GM12878 (cell line): ENCODE measurements around the gene CIPC. TPM values are rescaled to one million over a fixed set of nuclear protein-coding genes. Genes with fewer than 3 reads are reported as not detected.

Source experiments
- ATAC-seq: fragments of 200-7000 bp; cut with Tn5 transposase; 3 replicates; pipeline ENCODE4 v1.9.1; 2020; ENCODE audit warnings: mild to moderate bottlenecking, moderate library complexity
- BruUV-seq: library from RNA; stranded (reverse); fragments of 400-500 nt; replicated peaks from 2 replicates; lab custom pipeline; 2021; lab: Mats Ljungman, UMichigan
- CTCF ChIA-PET: fragments of 300-600 bp; sonication (Branson Sonifier 250); formaldehyde crosslinking; extraction: SDS; loops from one replicate; lab custom pipeline; 2021; ENCODE audit warnings: inconsistent platforms; lab: Yijun Ruan, JAX
- POLR2A ChIA-PET: fragments of 350-600 bp; formaldehyde crosslinking; extraction: SDS; loops from one replicate; lab custom pipeline; 2021; ENCODE audit warnings: inconsistent platforms; lab: Charles Lee
- RAD21 ChIA-PET: fragments of 300-600 bp; sonication (Branson Sonifier 250); formaldehyde crosslinking; loops from one replicate; lab custom pipeline; 2023; ENCODE audit warnings: antibody characterized with exemption; ENCODE audit not compliant: unreplicated experiment; lab: Charles Lee
- SMC1A ChIA-PET: fragments of 300-600 bp; sonication (Branson Sonifier 250); formaldehyde crosslinking; loops from one replicate; lab custom pipeline; 2023; ENCODE audit not compliant: unreplicated experiment, uncharacterized antibody; lab: Charles Lee
- DNase-seq: peaks from one replicate; pipeline ENCODE4 v3.0.0-alpha.2; 2011; ENCODE audit warnings: low read depth, low spot score
- FAIRE-seq: peaks from 3 replicates; lab custom pipeline; 2011; peaks lifted over from hg19 to GRCh38; lab: Jason Lieb, UNC
- H2AFZ ChIP-seq: 2 replicates; pipeline ENCODE4 v1.6.0; 2011; ENCODE audit warnings: low read depth, low read length, control low read depth; ENCODE audit not compliant: control insufficient read depth
- H3K27ac ChIP-seq: 2 replicates; pipeline ENCODE4 v1.5.1; 2011; ENCODE audit warnings: control low read depth; ENCODE audit not compliant: control insufficient read depth, insufficient read depth
- H3K27me3 ChIP-seq, 2 experiments: replicated peaks in 1 of 2; 2 replicates each; pipeline versions ENCODE4 v1.6.0 to v1.6.1; 2011; ENCODE audit warnings: low read length in 1 of 2; ENCODE audit not compliant: control insufficient read depth in 2 of 2, insufficient read depth in 2 of 2
- H3K36me3 ChIP-seq, 2 experiments: 2 replicates each; pipeline ENCODE4 v1.5.1; 2011; ENCODE audit warnings: low read length in 1 of 2; ENCODE audit not compliant: control insufficient read depth in 2 of 2, insufficient read depth in 2 of 2
- H3K4me1 ChIP-seq: 2 replicates; pipeline ENCODE4 v1.6.1; 2011; ENCODE audit warnings: mild to moderate bottlenecking, low read length, moderate library complexity, mixed read lengths; ENCODE audit not compliant: control insufficient read depth, insufficient read depth
- H3K4me2 ChIP-seq: 2 replicates; pipeline ENCODE4 v1.6.0; 2011; ENCODE audit warnings: control low read depth; ENCODE audit not compliant: control insufficient read depth, insufficient read depth
- H3K4me3 ChIP-seq: fragments of 200-600 bp; sonication (generic); 2 replicates; pipeline ENCODE4 v1.5.1; 2016
- H3K79me2 ChIP-seq: 2 replicates; pipeline ENCODE4 v1.6.0; 2011; ENCODE audit warnings: low read length; ENCODE audit not compliant: control insufficient read depth, insufficient read depth
- H3K9ac ChIP-seq: 2 replicates; pipeline ENCODE4 v1.8.0; 2011; ENCODE audit warnings: low read length, control low read depth, mixed read lengths; ENCODE audit not compliant: control insufficient read depth, insufficient read depth
- H3K9me3 ChIP-seq: replicated peaks from 3 replicates; pipeline ENCODE4 v1.5.1; 2011; ENCODE audit warnings: mild to moderate bottlenecking, low read length; ENCODE audit not compliant: control insufficient read depth, insufficient read depth
- H4K20me1 ChIP-seq: 2 replicates; pipeline ENCODE4 v1.6.0; 2011; ENCODE audit not compliant: control insufficient read depth, insufficient read depth
- BACH1 ChIP-seq: fragments of 450-650 bp; IDR thresholded peaks from 2 replicates; pipeline ENCODE4 v1.6.1; 2017; ENCODE audit warnings: mild to moderate bottlenecking, borderline replicate concordance
- CBX5 ChIP-seq: sonication (generic); IDR thresholded peaks from 2 replicates; pipeline ENCODE4 v1.6.1; 2016; ENCODE audit warnings: low read depth, moderate library complexity, mild to moderate bottlenecking, inconsistent platforms
- HCFC1 ChIP-seq: fragments of 150-350 bp; IDR thresholded peaks from 2 replicates; pipeline ENCODE4 v1.6.1; 2014; ENCODE audit warnings: low read length
- IRF4 ChIP-seq: IDR thresholded peaks from 2 replicates; pipeline ENCODE4 v1.6.1; 2011; ENCODE audit warnings: low read depth, low read length
- JUNB ChIP-seq: IDR thresholded peaks from 2 replicates; pipeline ENCODE4 v1.6.1; 2016; ENCODE audit warnings: antibody characterized with exemption, mild to moderate bottlenecking
- JUND ChIP-seq: IDR thresholded peaks from 2 replicates; pipeline ENCODE4 v1.6.1; 2012; ENCODE audit warnings: low read depth, mild to moderate bottlenecking, low read length, improper control_type of control experiment, moderate library complexity
- KAT2A ChIP-seq: conservative IDR thresholded peaks from 2 replicates; pipeline ENCODE4 v1.6.1; 2011; ENCODE audit warnings: low read depth, low read length; ENCODE audit not compliant: control insufficient read depth
- MYC ChIP-seq: IDR thresholded peaks from 2 replicates; pipeline ENCODE4 v1.6.1; 2011; ENCODE audit warnings: mild to moderate bottlenecking, low read length, moderate library complexity, inconsistent platforms; ENCODE audit not compliant: insufficient read depth, insufficient replicate concordance, insufficient read length, severe bottlenecking
- POU2F2 ChIP-seq: IDR thresholded peaks from 3 replicates; pipeline ENCODE4 v1.6.1; 2011; ENCODE audit warnings: low read depth, mild to moderate bottlenecking, low read length, borderline replicate concordance
- RAD51 ChIP-seq: fragments of 450-650 bp; IDR thresholded peaks from 2 replicates; pipeline ENCODE4 v1.6.1; 2016; ENCODE audit warnings: moderate library complexity, mild to moderate bottlenecking, inconsistent platforms
- SP1 ChIP-seq: IDR thresholded peaks from one replicate; pipeline ENCODE4 v1.6.1; 2011; ENCODE audit warnings: low read depth, low read length
- SRF ChIP-seq, 2 experiments: IDR thresholded peaks; 2 replicates each; pipeline ENCODE4 v1.6.1; 2011; ENCODE audit warnings: low read depth in 2 of 2, low read length in 2 of 2, mild to moderate bottlenecking in 1 of 2, moderate library complexity in 1 of 2
- SUZ12 ChIP-seq: fragments of 200-600 bp; sonication (generic); IDR thresholded peaks from one replicate; pipeline ENCODE4 v1.6.1; 2018; ENCODE audit warnings: antibody characterized with exemption, mild to moderate bottlenecking; ENCODE audit not compliant: unreplicated experiment
- TBL1XR1 ChIP-seq: IDR thresholded peaks from 2 replicates; pipeline ENCODE4 v1.6.1; 2012; ENCODE audit warnings: low read depth, low read length, improper control_type of control experiment
- ZBTB4 ChIP-seq: fragments of 450-650 bp; formaldehyde crosslinking; IDR thresholded peaks from 2 replicates; pipeline ENCODE4 v1.4.0; 2022; ENCODE audit warnings: mild to moderate bottlenecking, moderate library complexity
- ZNF207 ChIP-seq: fragments of 450-650 bp; IDR thresholded peaks from 2 replicates; pipeline ENCODE4 v1.6.1; 2014; ENCODE audit warnings: antibody characterized with exemption, mild to moderate bottlenecking, borderline replicate concordance
- WGBS: methylation state at CpG from one replicate; pipeline ENCODE4 v1.1.6; 2016; ENCODE audit warnings: low lambda C conversion rate; ENCODE audit not compliant: insufficient replicate concordance, insufficient coverage; ENCODE audit errors: missing lambda C conversion rate; 5-methylcytosine and 5-hydroxymethylcytosine counted together
- in situ Hi-C: fragments of 300-500 bp; cut with MboI; formaldehyde crosslinking; loops from 9 replicates; pipeline ENCODE4 v1.14.3; 2018; ENCODE audit warnings: mixed read lengths
- intact Hi-C: fragments of 100-400 bp; cut with micrococcal nuclease; formaldehyde crosslinking; loops from one replicate; pipeline ENCODE4 v1.14.2; 2022; ENCODE audit not compliant: unreplicated experiment
- polyA plus RNA-seq, 11 experiments: library from polyadenylated mRNA; depleted of rRNA in 4 of 11; unstranded in 6 of 11; stranded (reverse) in 5 of 11; fragments of >200 nt; fragmentation: Nextera tagmentation in 4 of 11; fragmentation: Illumina TruSeq in 1 of 11; extraction: Ambion mirVana in 4 of 11; extraction: Trizol in 1 of 11; gene quantifications; 1 replicate in 1 of 11; 2 replicates in 10 of 11; pipeline versions ENCODE4 v1.2.1 to v1.2.3, GENCODE V29; 2011 to 2016; ENCODE audit warnings: inconsistent platforms in 2 of 11, missing spikeins in 2 of 11, low read depth in 1 of 11
- total RNA-seq, 4 experiments: library from RNA; depleted of rRNA in 3 of 4; stranded (reverse); fragments of >200 nt in 3 of 4; fragmentation: Illumina TruSeq in 1 of 4; extraction: Trizol in 1 of 4; gene quantifications; 2 replicates each; pipeline versions ENCODE4 v1.2.1 to v1.2.3, GENCODE V29; 2013 to 2021

Gene CIPC
- total and polyA plus RNA-seq, 10 of the 15 experiments (the other 5 are each of a cell fraction or from before 2014, with no cell fraction given): 5.6 to 29.5 (median 16.5) TPM

- TF ChIP-seq ZBTB4 (CRISPR knock-in tag): no peak
Observed at GRCh38 chr14:77062261-77062660, 35.8 kb upstream of the CIPC start (continued).

GRCh38 chr14:77063571-77064171, 34.4 kb upstream of the CIPC start:
- in situ Hi-C loops (loop anchor here (10.0 kb wide), 3 partner anchors 149 to 349 kb away; no protein-coding TSS in a partner anchor), intact Hi-C loops (no loop called here)
- ChIA-PET SMC1A (interaction anchor here (0.6 to 5.1 kb wide), 12 partner anchors 11 to 1618 kb away, joined by 3 to 68 read pairs (median 4); no protein-coding TSS in a partner anchor), POLR2A (interaction anchor here (0.8 to 1.5 kb wide), 5 partner anchors 12 to 150 kb away, joined by 3 to 5 read pairs (median 4); no protein-coding TSS in a partner anchor), CTCF (interaction anchor here (0.8 to 16.1 kb wide), 11 partner anchors 9 to 253 kb away, joined by 3 to 848 read pairs (median 4); no protein-coding TSS in a partner anchor), RAD21 (interaction anchor here (0.8 to 15.5 kb wide), 9 partner anchors 9 to 188 kb away, joined by 3 to 498 read pairs (median 3); partner anchors contain the start of gene CIPC)
- no peak for TF ChIP-seq JUND
- no peak for TF ChIP-seq CBX5
- no peak for TF ChIP-seq SP1
- no peak for TF ChIP-seq IRF4
- TF ChIP-seq SRF (IDR thresholded peaks at IDR 0.05; ENCODE audit: low read depth in 2 of 2, low read length in 2 of 2): no peak
- TF ChIP-seq POU2F2: no peak
- no peak for TF ChIP-seq MYC
- no peak for TF ChIP-seq SUZ12
- no peak for TF ChIP-seq ZNF207
- TF ChIP-seq HCFC1: no peak
- TF ChIP-seq KAT2A: no peak
- no peak for TF ChIP-seq TBL1XR1
- no peak for TF ChIP-seq RAD51
- TF ChIP-seq BACH1: no peak
- no peak for TF ChIP-seq JUNB
- DNase-seq: no peak
- no peaks in the 10 kb centered on the region for H3K9me3 ChIP-seq
- H3K36me3 ChIP-seq: no peaks in the 10 kb centered on the region
- H3K4me3 ChIP-seq: no peak overlapping the region
- no peaks in the 10 kb centered on the region for H4K20me1 ChIP-seq
- no peak overlapping the region for H3K27ac ChIP-seq
- H3K4me2 ChIP-seq: no peak overlapping the region
- no peak overlapping the region for H2AFZ ChIP-seq
- H3K27me3 ChIP-seq: peaks cover 0 to 3% of the 10 kb centered on the region in 2 experiments; a peak in 2 of 4 replicates
- no peak overlapping the region for H3K9ac ChIP-seq
- 77% methylated on average over 10 of the region's 10 CpGs for WGBS
- no peak for ATAC-seq
- no peak for FAIRE-seq
- H3K4me1 ChIP-seq: peaks cover 14% of the 10 kb centered on the region
- BruUV-seq: no TSS peak
- H3K79me2 ChIP-seq: no peaks in the 10 kb centered on the region
